Keratinocyte (primary cell): ENCODE data around the gene PGAP6. TPM values are rescaled to one million over a fixed set of nuclear protein-coding genes. Genes with fewer than 3 reads are reported as not detected.

Source experiments
- DNase-seq: peaks from one replicate; pipeline ENCODE4 v3.0.0-alpha.2; 2011; ENCODE audit warnings: low read depth, missing footprints, low spot score
- FAIRE-seq: peaks from 2 replicates; lab custom pipeline; 2011; peaks lifted over from hg19 to GRCh38; lab: Jason Lieb, UNC
- H2AFZ ChIP-seq: 2 replicates; pipeline ENCODE4 v1.6.0; 2012; ENCODE audit warnings: low read length, control low read depth, inconsistent platforms; ENCODE audit not compliant: control insufficient read depth
- H3K27ac ChIP-seq: 2 replicates; pipeline ENCODE4 v1.5.1; 2011; ENCODE audit warnings: low read length; ENCODE audit not compliant: control insufficient read depth, insufficient read depth
- H3K27me3 ChIP-seq: 3 replicates; pipeline ENCODE4 v1.6.0; 2011; ENCODE audit warnings: low read length; ENCODE audit not compliant: control insufficient read depth, insufficient read depth; ENCODE audit errors: extremely low read depth
- H3K36me3 ChIP-seq, 2 experiments: 2 replicates in 1 of 2; 3 replicates in 1 of 2; pipeline ENCODE4 v1.5.1; 2011; ENCODE audit warnings: low read length in 2 of 2, mild to moderate bottlenecking in 1 of 2; ENCODE audit not compliant: control insufficient read depth in 2 of 2, insufficient read depth in 2 of 2; ENCODE audit errors: extremely low read depth in 1 of 2
- H3K4me1 ChIP-seq: 3 replicates; pipeline ENCODE4 v1.5.1; 2011; ENCODE audit warnings: low read length; ENCODE audit not compliant: control insufficient read depth, insufficient read depth; ENCODE audit errors: extremely low read depth
- H3K4me2 ChIP-seq: 3 replicates; pipeline ENCODE4 v1.6.0; 2011; ENCODE audit warnings: low read depth, low read length; ENCODE audit not compliant: control insufficient read depth, insufficient read depth; ENCODE audit errors: extremely low read depth
- H3K4me3 ChIP-seq, 3 experiments: fragments of 200-600 bp in 1 of 3; sonication (generic) in 1 of 3; 2 replicates in 2 of 3; 3 replicates in 1 of 3; pipeline ENCODE4 v1.5.1; 2011 to 2016; ENCODE audit warnings: low read length in 3 of 3, mild to moderate bottlenecking in 3 of 3, control low read depth in 2 of 3, inconsistent platforms in 1 of 3, low read depth in 1 of 3, mixed read lengths in 1 of 3, mixed run types in 1 of 3, moderate library complexity in 1 of 3; ENCODE audit not compliant: control insufficient read depth in 2 of 3, insufficient read depth in 2 of 3; ENCODE audit errors: extremely low read depth in 1 of 3
- H3K79me2 ChIP-seq: 2 replicates; pipeline ENCODE4 v1.6.0; 2012; ENCODE audit warnings: low read length; ENCODE audit not compliant: control insufficient read depth, insufficient read depth
- H3K9ac ChIP-seq: 3 replicates; pipeline ENCODE4 v1.6.0; 2011; ENCODE audit warnings: low read length; ENCODE audit not compliant: control insufficient read depth, insufficient read depth; ENCODE audit errors: extremely low read depth
- H3K9me1 ChIP-seq: 3 replicates; pipeline ENCODE4 v1.6.0; 2011; ENCODE audit warnings: low read length; ENCODE audit not compliant: control insufficient read depth, insufficient read depth; ENCODE audit errors: extremely low read depth
- H3K9me3 ChIP-seq: 2 replicates; pipeline ENCODE4 v1.5.1; 2012; ENCODE audit warnings: low read depth, low read length; ENCODE audit not compliant: control insufficient read depth
- H4K20me1 ChIP-seq: 3 replicates; pipeline ENCODE4 v1.6.0; 2011; ENCODE audit warnings: low read length; ENCODE audit not compliant: control insufficient read depth, insufficient read depth; ENCODE audit errors: extremely low read depth
- CTCF ChIP-seq, 3 experiments: IDR thresholded peaks in 1 of 3; conservative IDR thresholded peaks in 1 of 3; optimal IDR thresholded peaks in 1 of 3; 2 replicates in 2 of 3; 3 replicates in 1 of 3; pipeline versions ENCODE3 to v1.5.1; 2011; ENCODE audit warnings: low read length in 3 of 3, mild to moderate bottlenecking in 3 of 3, moderate library complexity in 2 of 3, control low read depth in 1 of 3, inconsistent platforms in 1 of 3; ENCODE audit not compliant: insufficient read depth in 2 of 3; ENCODE audit errors: extremely low read depth in 1 of 3
- EZH2 ChIP-seq: IDR thresholded peaks from one replicate; pipeline ENCODE4 v1.6.1; 2012; ENCODE audit warnings: inconsistent platforms, mild to moderate bottlenecking, low read length, moderate library complexity
- dilution Hi-C: fragments of 300-500 bp; cut with MboI; formaldehyde crosslinking; loops from one replicate; pipeline ENCODE4 v1.7.0; 2020; ENCODE audit warnings: low sequenced_read_pairs; ENCODE audit not compliant: extremely low pct_ligation_motif_present
- polyA plus RNA-seq, 5 experiments: library from polyadenylated mRNA; depleted of rRNA in 3 of 5; stranded (reverse) in 3 of 5; stranded (forward) in 1 of 5; unstranded in 1 of 5; fragments of >200 nt; gene quantifications; 1 replicate in 1 of 5; 2 replicates in 3 of 5; 3 replicates in 1 of 5; pipeline versions ENCODE4 v1.2.1 to v1.2.3, GENCODE V29; 2011 to 2012; ENCODE audit warnings: missing spikeins in 2 of 5, low read depth in 1 of 5, low replicate concordance in 1 of 5

The PGAP6 gene
- polyA plus RNA-seq, 1 donor (not counting 4 experiments of a cell fraction or from before 2014, with no cell fraction given), result 25.5 TPM

DNA sequence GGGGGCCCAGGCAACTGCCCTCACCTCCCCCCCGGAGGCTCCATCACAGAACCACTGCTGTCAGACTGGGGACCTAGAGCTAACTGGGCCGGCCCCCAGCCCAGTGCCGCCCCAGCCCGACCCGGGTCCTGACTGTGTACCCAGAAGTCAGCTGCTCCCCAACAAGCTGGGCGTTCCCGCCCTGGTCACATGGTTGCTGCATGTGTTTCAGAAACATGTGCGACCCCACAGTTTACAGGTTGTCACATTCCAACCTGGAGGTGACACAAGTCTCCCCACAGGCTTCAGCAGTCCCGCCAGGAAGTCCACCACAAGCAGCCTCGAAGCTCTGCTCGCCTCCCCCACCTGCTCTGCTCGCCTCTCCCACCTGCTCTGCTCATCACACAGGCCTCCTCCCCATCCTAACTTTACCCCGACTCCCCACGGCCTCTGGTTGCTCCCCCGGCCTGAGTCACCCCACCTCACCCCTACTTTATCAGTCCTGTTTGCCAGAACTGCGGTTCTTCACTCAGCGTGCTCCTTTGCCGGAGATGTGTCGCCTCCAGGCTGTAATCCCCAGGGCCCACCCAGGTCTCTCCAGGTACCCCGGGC lies 12.4 kb downstream of the PGAP6 start:
- no peak for DNase-seq
- Histone ChIP-seq H3K9ac (peak overlapping the region; percentile 50), H3K4me1 (peaks cover 12% of the 10 kb centered on the region), H3K4me2 (peak overlapping the region; percentile 87), H3K9me1 (no peaks in the 10 kb centered on the region), H4K20me1 (peaks cover 2% of the 10 kb centered on the region), H3K36me3 (peaks cover 11 to 20% of the 10 kb centered on the region in 2 experiments), H3K9me3 (no peaks in the 10 kb centered on the region), H3K27me3 (no peaks in the 10 kb centered on the region), H2AFZ (no peak overlapping the region), H3K79me2 (peaks cover 6% of the 10 kb centered on the region), H3K27ac (no peak overlapping the region), H3K4me3 (peak overlapping the region; percentile 43 to 67 (median 62))
- no peak for TF ChIP-seq EZH2
- TF ChIP-seq CTCF (optimal IDR thresholded peaks at IDR 0.05 in 1 of 3, IDR thresholded peaks at IDR 0.05 in 1 of 3, conservative IDR thresholded peaks at IDR 0.05 in 1 of 3; ENCODE audit: extremely low read depth in 1 of 3, insufficient read depth in 2 of 3, low read length in 3 of 3), result no peak
- no peak for FAIRE-seq
- dilution Hi-C loops, result no loop called here

- TF ChIP-seq EZH2 (no peak), CTCF (optimal IDR thresholded peaks at IDR 0.05 in 1 of 3, IDR thresholded peaks at IDR 0.05 in 1 of 3, conservative IDR thresholded peaks at IDR 0.05 in 1 of 3; ENCODE audit: extremely low read depth in 1 of 3, insufficient read depth in 2 of 3, low read length in 3 of 3) (no peak)
- Histone ChIP-seq H3K4me1 (peaks cover 12% of the 10 kb centered on the region), H4K20me1 (peaks cover 2% of the 10 kb centered on the region), H2AFZ (no peak overlapping the region), H3K9me1 (no peaks in the 10 kb centered on the region), H3K9me3 (no peaks in the 10 kb centered on the region), H3K9ac (no peak overlapping the region), H3K4me2 (no peak overlapping the region), H3K27me3 (peaks cover 3% of the 10 kb centered on the region), H3K36me3 (peaks cover 11 to 20% of the 10 kb centered on the region in 2 experiments), H3K27ac (no peak overlapping the region), H3K79me2 (peaks cover 6% of the 10 kb centered on the region), H3K4me3 (no peak overlapping the region)
- dilution Hi-C loops, result no loop called here
- DNase-seq (no peak), FAIRE-seq (no peak)
These were observed 13.2 kb downstream of the PGAP6 start for GRCh38 chr16:368388-369158.
